ENCODE data around the gene ARV1.

- TF ChIP-seq MEF2A (IDR thresholded peaks at IDR 0.05; ENCODE audit: insufficient read depth, low read depth, low read length) (no peak), ZNF24 (IDR thresholded peaks at IDR 0.05) (no peak), CTCF (IDR thresholded peaks at IDR 0.05 in 2 of 3, conservative IDR thresholded peaks at IDR 0.05 in 1 of 3; ENCODE audit: control insufficient read depth in 2 of 3, extremely low read depth in 1 of 3, insufficient read depth in 1 of 3, low read depth in 3 of 3, low read length in 3 of 3) (no peak), POLR2AphosphoS5 (IDR thresholded peaks at IDR 0.05; ENCODE audit: low read length) (no peak), NFIC (IDR thresholded peaks at IDR 0.05; ENCODE audit: low read depth, low read length) (no peak), POU2F2 (IDR thresholded peaks at IDR 0.05; ENCODE audit: borderline replicate concordance, low read depth, low read length) (no peak), PRDM15 (CRISPR knock-in tag; IDR thresholded peaks at IDR 0.05) (no peak), NR2C2 (IDR thresholded peaks at IDR 0.05; ENCODE audit: borderline replicate concordance, control insufficient read depth, insufficient read length, low read depth) (no peak), POLR2A (IDR thresholded peaks at IDR 0.05; ENCODE audit: low read depth, low read length) (no peak), EZH2 (IDR thresholded peaks at IDR 0.05; ENCODE audit: borderline replicate concordance, control insufficient read depth, low read depth, low read length) (no peak), IRF4 (IDR thresholded peaks at IDR 0.05; ENCODE audit: low read depth, low read length) (no peak)
Observed at GRCh38 chr1:231049121-231049979, 70.5 kb downstream of the ARV1 start.
